Vagina (tissue), 2 donors: ENCODE measurements around the gene SMCR8. TPM values are rescaled to one million over a fixed set of nuclear protein-coding genes. Genes with fewer than 3 reads are reported as not detected.

Experiments
- DNase-seq, 2 donors: peaks; one replicate each; pipeline ENCODE4 v3.0.0-alpha.2; 2017; ENCODE audit errors: extremely low spot score in 2 of 2
- H3K27ac ChIP-seq: fragments of 200-600 bp; sonication (generic); one replicate; pipeline ENCODE4 v1.5.1; 2019
- H3K27me3 ChIP-seq: fragments of 200-600 bp; sonication (generic); one replicate; pipeline ENCODE4 v1.5.1; 2019
- H3K36me3 ChIP-seq, 2 donors: fragments of 200-600 bp; sonication (generic); one replicate each; pipeline ENCODE4 v1.5.1; 2017 to 2019
- H3K4me1 ChIP-seq: fragments of 200-600 bp; sonication (generic); one replicate; pipeline ENCODE4 v1.5.1; 2019
- H3K4me3 ChIP-seq, 2 donors: fragments of 200-600 bp; sonication (generic); 1 replicate in 1 of 2; 2 replicates in 1 of 2; pipeline ENCODE4 v1.5.1; 2016 to 2019
- H3K9me3 ChIP-seq: fragments of 200-600 bp; sonication (generic); one replicate; pipeline ENCODE4 v1.5.1; 2019
- POLR2A ChIP-seq, 2 donors: fragments of 450-650 bp; IDR thresholded peaks; one replicate each; pipeline ENCODE4 v1.6.1; 2017; ENCODE audit warnings: antibody characterized with exemption in 2 of 2, mild to moderate bottlenecking in 2 of 2, moderate library complexity in 2 of 2
- POLR2AphosphoS5 ChIP-seq, 2 donors: sonication (generic); formaldehyde crosslinking; IDR thresholded peaks; one replicate each; pipeline ENCODE4 v1.9.0; 2017; ENCODE audit warnings: antibody characterized with exemption in 2 of 2, mild to moderate bottlenecking in 2 of 2, low read depth in 1 of 2; ENCODE audit not compliant: insufficient read depth in 1 of 2
- intact Hi-C: fragments of 100-400 bp; cut with DNase I; formaldehyde crosslinking; loops from one replicate; pipeline ENCODE4 v1.15.1; 2023
- total RNA-seq: library from RNA; depleted of rRNA; stranded (reverse); fragments of >200 nt; gene quantifications from one replicate; pipeline ENCODE4 v1.2.3, GENCODE V29; 2016
- TF ChIP-seq, protein P1 (sequence below), 3 experiments: fragments of 450-650 bp in 2 of 3; fragments of 200-600 bp in 1 of 3; sonication (generic) in 1 of 3; IDR thresholded peaks; one replicate each; pipeline ENCODE4 v1.5.1; 2017 to 2019; ENCODE audit warnings: antibody characterized with exemption in 3 of 3, mild to moderate bottlenecking in 2 of 3, moderate library complexity in 2 of 3

SMCR8 gene
- total RNA-seq, 1 donor from 2014 or later = 11.0 TPM

DNA sequence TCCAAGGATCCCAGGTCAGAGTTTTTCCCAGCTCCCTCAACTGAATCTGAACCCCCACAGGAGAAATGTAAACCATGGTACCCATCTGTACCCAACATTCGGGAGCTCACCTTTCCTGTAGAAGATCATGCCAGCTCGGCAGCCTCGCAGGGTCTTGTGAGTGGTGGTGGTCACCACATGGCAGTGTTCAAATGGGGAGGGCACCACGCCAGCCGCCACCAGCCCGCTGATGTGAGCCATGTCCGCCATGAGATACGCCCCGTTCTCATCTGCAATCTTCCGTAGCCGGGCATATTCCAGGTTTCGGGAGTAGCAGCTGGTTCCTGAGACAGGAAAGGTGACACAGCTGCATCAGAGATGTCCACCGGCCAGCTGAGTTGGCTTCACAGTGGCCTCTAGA lies 24.8 kb downstream of the SMCR8 start:
- H3K27me3 ChIP-seq = no peaks in the 10 kb centered on the region
- no peaks in the 10 kb centered on the region for H3K4me1 ChIP-seq
- intact Hi-C loops = no loop called here
- H3K27ac ChIP-seq = no peak overlapping the region
- TF ChIP-seq, protein P1, sequence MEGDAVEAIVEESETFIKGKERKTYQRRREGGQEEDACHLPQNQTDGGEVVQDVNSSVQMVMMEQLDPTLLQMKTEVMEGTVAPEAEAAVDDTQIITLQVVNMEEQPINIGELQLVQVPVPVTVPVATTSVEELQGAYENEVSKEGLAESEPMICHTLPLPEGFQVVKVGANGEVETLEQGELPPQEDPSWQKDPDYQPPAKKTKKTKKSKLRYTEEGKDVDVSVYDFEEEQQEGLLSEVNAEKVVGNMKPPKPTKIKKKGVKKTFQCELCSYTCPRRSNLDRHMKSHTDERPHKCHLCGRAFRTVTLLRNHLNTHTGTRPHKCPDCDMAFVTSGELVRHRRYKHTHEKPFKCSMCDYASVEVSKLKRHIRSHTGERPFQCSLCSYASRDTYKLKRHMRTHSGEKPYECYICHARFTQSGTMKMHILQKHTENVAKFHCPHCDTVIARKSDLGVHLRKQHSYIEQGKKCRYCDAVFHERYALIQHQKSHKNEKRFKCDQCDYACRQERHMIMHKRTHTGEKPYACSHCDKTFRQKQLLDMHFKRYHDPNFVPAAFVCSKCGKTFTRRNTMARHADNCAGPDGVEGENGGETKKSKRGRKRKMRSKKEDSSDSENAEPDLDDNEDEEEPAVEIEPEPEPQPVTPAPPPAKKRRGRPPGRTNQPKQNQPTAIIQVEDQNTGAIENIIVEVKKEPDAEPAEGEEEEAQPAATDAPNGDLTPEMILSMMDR (IDR thresholded peaks at IDR 0.05) = no peak
- no peak for TF ChIP-seq POLR2AphosphoS5 (IDR thresholded peaks at IDR 0.05; ENCODE audit: insufficient read depth in 1 of 2, low read depth in 1 of 2)
- no peak for DNase-seq
- no peak overlapping the region for H3K4me3 ChIP-seq
- H3K9me3 ChIP-seq = no peaks in the 10 kb centered on the region
- H3K36me3 ChIP-seq = peaks cover 0 to 31% of the 10 kb centered on the region in 2 donors

DNA sequence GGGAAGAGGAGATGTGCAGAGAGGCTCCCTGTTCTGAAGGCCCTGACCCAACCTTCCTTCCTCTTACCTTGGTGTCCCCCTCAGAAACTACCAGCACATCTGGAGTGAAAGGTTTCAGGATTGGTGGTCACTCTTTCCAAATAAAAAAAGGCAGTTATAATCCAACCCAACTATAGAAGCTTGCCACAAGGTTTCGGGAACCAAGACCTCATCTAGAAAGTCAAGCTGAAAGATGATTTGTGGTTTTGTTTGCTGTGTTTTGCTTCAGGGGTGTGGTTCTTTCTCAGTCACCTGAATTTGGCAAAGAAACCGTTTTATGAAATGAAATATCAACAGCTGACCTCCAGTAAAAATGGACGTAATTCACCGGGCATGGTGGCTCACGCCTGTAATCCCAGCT lies 28.9 kb downstream of the SMCR8 start:
- no peaks in the 10 kb centered on the region for H3K9me3 ChIP-seq
- H3K4me3 ChIP-seq = no peak overlapping the region
- no peaks in the 10 kb centered on the region for H3K4me1 ChIP-seq
- no peaks in the 10 kb centered on the region for H3K27me3 ChIP-seq
- intact Hi-C loops = no loop called here
- H3K27ac ChIP-seq = no peak overlapping the region
- no peak for TF ChIP-seq POLR2AphosphoS5 (IDR thresholded peaks at IDR 0.05; ENCODE audit: insufficient read depth in 1 of 2, low read depth in 1 of 2)
- no peak for DNase-seq
- peaks cover 0 to 46% of the 10 kb centered on the region in 2 donors for H3K36me3 ChIP-seq

DNA sequence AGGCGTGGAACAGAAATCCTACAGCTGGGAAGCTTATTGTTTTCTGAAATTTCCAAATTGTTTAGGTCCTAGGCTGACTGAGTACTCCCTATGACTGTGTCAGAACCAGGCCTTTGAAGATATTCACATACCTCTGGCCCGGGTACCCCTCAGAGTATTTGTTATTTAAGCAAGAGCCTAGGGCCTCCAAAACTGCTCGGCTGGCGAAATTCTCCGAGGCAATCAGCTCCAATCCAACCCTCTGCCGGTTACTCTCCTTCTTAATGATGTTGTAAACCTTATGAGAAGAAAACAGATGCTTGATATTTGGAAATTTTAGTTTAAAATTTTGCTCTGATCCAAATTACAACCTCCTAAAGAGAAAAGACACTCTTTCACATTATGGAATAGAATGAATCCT lies 38.4 kb downstream of the SMCR8 start:
- intact Hi-C loops = no loop called here
- DNase-seq = no peak
- Histone ChIP-seq H3K36me3 (peaks cover 0 to 40% of the 10 kb centered on the region in 2 donors), H3K27me3 (no peaks in the 10 kb centered on the region), H3K27ac (no peak overlapping the region), H3K4me1 (peaks cover 8% of the 10 kb centered on the region), H3K4me3 (no peak overlapping the region), H3K9me3 (no peaks in the 10 kb centered on the region)
- TF ChIP-seq, protein P1 (IDR thresholded peaks at IDR 0.05) = no peak
- TF ChIP-seq POLR2AphosphoS5 (IDR thresholded peaks at IDR 0.05; ENCODE audit: insufficient read depth in 1 of 2, low read depth in 1 of 2) = no peak
- no peak for TF ChIP-seq POLR2A (IDR thresholded peaks at IDR 0.05)

DNA sequence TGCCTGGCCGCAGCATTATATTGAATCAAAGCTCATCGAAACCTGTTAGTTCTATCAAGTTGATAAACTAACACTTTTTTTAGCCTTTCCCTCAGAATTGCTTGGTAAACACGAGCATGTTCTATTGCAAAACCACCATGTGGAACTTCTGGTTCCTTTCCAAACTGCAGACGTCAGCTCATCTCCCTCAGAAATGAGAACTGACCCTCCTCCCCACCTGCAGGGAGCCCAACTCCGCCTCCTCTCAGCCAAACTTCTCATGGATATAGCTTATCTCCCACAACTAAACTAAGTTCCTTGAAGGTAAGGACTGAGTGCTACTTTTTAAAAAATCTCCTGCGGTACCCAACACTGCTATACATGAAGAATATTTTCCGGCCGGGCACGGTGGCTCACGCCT lies 41.5 kb downstream of the SMCR8 start:
- DNase-seq = no peak
- Histone ChIP-seq H3K4me3 (no peak overlapping the region), H3K27me3 (no peaks in the 10 kb centered on the region), H3K36me3 (peaks cover 0 to 33% of the 10 kb centered on the region in 2 donors), H3K27ac (peak overlapping the region; percentile 73), H3K4me1 (peaks cover 13% of the 10 kb centered on the region), H3K9me3 (no peaks in the 10 kb centered on the region)
- intact Hi-C loops = no loop called here
- no peak for TF ChIP-seq POLR2A (IDR thresholded peaks at IDR 0.05)
- no peak for TF ChIP-seq POLR2AphosphoS5 (IDR thresholded peaks at IDR 0.05; ENCODE audit: insufficient read depth in 1 of 2, low read depth in 1 of 2)
- TF ChIP-seq, protein P1 (IDR thresholded peaks at IDR 0.05) = no peak

DNA sequence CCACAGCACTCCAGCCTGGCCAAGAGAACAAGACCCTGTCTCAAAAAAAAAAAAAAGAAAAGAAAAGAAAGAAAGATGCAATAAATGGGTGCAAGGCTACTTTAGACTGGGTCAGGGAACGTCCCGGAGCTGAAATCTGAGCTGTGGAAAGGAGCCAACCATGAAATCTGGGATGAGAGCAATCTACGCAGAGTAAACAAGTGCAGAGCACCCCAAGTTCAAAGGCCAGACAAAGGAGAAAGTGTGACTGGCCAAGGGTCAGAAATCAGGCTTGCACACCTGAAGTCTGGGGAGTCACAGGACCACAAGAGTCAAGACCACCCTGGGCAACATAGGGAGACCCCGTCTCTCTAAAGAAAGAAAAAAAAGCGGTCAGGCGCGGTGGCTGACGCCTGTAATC lies 45.4 kb downstream of the SMCR8 start:
- DNase-seq = no peak
- no peaks in the 10 kb centered on the region for H3K27me3 ChIP-seq
- H3K27ac ChIP-seq = no peak overlapping the region
- H3K4me1 ChIP-seq = peaks cover 30% of the 10 kb centered on the region
- H3K9me3 ChIP-seq = no peaks in the 10 kb centered on the region
- H3K36me3 ChIP-seq = peaks cover 0 to 7% of the 10 kb centered on the region in 2 donors
- TF ChIP-seq, protein P1 (IDR thresholded peaks at IDR 0.05) = no peak
- TF ChIP-seq POLR2A (IDR thresholded peaks at IDR 0.05) = no peak
- no peak for TF ChIP-seq POLR2AphosphoS5 (IDR thresholded peaks at IDR 0.05; ENCODE audit: insufficient read depth in 1 of 2, low read depth in 1 of 2)
- intact Hi-C loops = no loop called here
- H3K4me3 ChIP-seq = no peak overlapping the region
